ELF-1 (cell line): ENCODE measurements around the gene HEPN1.

ENCODE experiments used
- DNase-seq: peaks from one replicate; pipeline ENCODE4 v3.0.0-alpha.2; 2016; ENCODE audit warnings: low read depth, low spot score

The HEPN1 gene

GRCh38 chr11:124918950-124919349, at the start of gene HEPN1:
Gene HEPN1, plus strand, starts transcription at chr11:124919250.
- no peak for DNase-seq

GRCh38 chr11:124869331-124869730, 49.7 kb upstream of the HEPN1 start:
- DNase-seq: no peak

GRCh38 chr11:124869856-124870387, 49.1 kb upstream of the HEPN1 start:
- DNase-seq: no peak

DNA sequence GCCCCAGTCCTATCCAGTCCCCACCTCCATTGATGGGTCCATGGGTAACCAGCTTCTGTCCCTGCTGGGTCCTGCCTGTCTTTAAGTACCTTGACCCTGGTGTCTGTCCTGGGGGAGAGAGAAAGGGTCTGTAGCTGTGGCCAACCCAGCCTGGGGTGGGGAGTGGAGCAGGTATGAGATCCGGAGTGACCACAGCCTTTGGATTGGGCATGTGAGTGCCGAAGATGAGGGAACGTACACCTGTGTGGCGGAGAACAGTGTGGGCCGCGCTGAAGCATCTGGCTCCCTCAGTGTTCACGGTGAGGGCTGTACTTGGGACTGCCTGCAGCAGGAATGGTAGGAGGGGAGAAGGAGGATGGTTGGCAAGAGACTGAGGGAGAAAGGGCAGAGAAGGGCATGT, 48.6 kb upstream of the HEPN1 start:
- DNase-seq: no peak

GRCh38 chr11:124872280-124872679, 46.8 kb upstream of the HEPN1 start:
- DNase-seq: no peak

DNA sequence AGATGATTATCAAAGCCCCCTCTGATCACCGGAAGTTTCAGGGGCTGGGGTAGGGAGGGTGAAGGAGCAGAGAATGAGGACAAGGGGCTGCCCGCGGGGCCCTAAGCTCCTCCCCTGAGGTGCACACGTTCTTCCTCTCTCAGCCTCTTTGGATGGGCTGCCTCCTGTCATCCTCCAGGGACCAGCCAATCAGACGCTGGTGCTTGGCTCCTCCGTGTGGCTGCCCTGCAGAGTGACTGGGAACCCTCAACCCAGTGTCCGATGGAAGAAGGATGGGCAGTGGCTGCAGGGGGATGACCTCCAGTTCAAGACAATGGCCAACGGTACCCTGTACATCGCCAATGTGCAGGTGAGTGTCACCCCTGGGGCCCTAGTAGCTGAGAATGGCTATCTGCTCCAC, 46.3 kb upstream of the HEPN1 start:
- DNase-seq: no peak

DNA sequence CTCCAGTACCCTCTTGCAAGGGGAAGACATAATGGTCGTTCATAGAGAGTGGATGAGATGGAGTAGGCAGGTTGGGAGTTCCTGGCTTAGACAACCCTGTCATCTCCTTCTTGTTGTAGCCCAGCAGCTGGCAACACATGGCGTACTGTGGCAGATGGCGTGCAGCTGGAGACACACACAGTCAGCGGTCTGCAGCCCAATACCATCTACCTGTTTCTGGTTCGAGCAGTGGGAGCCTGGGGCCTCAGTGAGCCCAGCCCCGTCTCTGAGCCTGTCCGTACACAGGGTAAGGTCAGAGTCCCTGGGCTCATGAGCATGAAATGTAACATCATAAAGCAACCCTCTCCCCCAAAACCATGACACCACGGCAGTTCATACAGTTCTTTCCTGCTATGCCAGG, 45.1 kb upstream of the HEPN1 start:
- DNase-seq: no peak

DNA sequence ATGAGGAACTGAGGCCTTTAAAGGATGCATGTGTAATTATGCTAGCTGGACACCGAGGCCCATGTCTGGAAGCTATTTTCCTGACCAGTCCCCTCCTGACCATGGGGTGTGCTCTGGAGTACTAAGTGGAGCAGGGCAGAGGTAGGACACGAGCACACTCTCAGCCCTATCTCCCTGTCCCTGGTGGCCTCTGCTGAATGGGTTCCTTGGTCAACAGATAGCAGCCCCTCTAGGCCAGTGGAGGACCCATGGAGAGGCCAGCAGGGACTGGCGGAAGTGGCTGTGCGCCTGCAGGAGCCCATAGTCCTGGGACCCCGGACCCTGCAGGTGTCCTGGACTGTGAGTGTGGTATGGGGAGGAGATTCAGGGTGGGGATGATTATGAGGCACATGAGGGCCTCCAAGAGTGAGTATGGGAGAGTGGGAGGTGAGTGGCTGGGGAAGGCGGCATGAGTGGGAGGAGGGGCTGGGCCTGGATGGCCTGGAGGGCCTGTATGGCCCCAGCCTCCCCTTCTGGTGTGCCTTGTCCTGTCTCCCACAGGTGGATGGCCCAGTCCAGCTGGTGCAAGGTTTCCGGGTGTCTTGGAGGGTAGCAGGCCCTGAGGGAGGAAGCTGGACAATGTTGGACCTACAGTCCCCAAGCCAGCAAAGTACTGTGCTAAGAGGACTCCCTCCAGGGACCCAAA, 44.3 kb upstream of the HEPN1 start:
- DNase-seq: no peak

- DNase-seq: no peak
These were observed 43.6 kb upstream of the HEPN1 start for GRCh38 chr11:124875401-124875800.

DNA sequence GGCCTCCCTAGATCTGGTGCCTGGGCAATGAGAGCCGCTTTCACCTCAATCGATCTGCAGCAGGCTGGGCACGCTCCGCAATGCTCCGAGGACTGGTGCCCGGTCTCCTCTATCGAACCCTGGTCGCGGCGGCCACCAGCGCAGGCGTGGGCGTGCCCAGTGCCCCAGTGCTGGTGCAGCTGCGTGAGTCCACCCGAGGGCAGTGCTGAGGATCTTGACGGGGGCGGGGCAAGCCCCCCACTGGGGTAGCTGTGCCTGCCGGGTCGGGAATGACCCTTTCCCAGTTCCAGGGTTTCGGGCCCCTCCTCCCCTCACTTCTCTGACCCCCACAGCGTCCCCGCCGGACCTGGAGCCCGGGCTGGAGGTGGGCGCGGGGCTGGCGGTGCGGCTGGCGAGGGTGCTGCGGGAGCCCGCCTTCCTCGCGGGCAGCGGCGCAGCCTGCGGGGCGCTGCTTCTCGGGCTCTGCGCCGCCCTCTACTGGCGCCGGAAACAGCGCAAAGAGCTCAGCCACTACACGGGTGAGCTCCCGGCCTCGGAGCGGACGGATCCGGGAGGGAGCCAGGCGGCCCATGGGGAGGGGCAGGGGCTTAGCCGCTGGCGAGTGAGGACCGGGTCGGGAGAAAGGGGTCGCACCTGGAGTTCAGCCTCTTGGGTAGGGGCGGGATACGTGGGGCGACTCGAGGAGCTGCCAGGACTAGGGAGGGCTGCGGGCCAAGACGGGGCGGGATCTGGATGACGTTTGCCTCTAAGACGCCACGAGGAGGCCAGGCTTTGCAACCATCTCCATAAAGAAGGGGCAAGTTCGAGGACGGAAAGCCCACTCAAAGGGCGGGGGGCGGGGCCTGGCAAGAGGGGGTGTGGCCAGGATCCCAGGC, 42.9 kb upstream of the HEPN1 start:
- DNase-seq: peak; percentile 93

GRCh38 chr11:124876818-124877630, 42.0 kb upstream of the HEPN1 start:
- no peak for DNase-seq

DNA sequence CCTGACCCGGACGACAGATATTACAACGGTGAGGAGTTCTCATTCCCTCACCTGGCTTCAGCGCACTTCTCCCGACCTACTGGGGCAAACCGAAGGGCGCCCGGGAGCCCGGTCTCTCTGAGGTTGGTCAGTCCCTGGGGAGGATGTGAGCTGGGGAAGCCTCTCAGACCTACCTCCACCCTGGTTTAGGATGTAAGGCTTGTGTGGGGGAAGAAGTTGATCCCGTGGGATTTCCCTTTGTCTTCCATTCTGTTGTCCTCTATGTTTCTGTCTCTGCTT, 41.5 kb upstream of the HEPN1 start:
- DNase-seq: no peak

DNA sequence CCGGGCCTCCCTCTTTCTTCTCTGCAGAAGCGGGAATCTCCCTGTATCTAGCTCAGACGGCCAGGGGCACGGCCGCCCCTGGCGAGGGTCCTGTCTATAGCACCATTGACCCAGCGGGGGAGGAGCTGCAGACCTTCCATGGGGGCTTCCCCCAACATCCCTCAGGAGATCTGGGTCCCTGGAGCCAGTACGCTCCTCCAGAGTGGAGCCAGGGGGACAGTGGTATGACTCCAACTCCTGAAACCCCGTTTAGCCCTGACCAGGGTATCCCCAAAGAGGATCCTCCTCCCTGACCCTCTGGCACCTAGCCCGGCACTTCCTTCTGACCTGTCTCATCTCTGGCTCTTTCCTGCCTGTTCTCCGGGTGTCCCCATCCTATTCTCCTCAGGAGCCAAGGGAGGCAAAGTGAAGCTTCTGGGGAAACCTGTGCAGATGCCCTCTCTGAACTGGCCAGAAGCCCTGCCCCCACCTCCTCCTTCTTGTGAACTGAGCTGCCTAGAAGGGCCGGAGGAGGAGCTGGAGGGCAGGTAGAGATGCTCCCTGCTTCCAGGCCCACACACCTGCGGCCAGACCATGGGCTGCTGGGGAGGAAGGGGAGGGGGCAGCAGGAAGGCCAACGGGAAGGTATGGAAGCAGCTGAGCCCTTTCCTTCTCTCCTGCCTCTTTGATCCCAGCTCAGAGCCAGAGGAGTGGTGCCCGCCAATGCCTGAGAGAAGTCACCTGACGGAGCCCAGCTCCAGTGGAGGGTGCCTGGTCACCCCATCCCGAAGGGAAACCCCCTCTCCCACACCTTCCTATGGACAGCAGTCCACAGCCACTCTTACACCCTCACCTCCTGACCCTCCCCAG, 40.9 kb upstream of the HEPN1 start:
- no peak for DNase-seq

DNA sequence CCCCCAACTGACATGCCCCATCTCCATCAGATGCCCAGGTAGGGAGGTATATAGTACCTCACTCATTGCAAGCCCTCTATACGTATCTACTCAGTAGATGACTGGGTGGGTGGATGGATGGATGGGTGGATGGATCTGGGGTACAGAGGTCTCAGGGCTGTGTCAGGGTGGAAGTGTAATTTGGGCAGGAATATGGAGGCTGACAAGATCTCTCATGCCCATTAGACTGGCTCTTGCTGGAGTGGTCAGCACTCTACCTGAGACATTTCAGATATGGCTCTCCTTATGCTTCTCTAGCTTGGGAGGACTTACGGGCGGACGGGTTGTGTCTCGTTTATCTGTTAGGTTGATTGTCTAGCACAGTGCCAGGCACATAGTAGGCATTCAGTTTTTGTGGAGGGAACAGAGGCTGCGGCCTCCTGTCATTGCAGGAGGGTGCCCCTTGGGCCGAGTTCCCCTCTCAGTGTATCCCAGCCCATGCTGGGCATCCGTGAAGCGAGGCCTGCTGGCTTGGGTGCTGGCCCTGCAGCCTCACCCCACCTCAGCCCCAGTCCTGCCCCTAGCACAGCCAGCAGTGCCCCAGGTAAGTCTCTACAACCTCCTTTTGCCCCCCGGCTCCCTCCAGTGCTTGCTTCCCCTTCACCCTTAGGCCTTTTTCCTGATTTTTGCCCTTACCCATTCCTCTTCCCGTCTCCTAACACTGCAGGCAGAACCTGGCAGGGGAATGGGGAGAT, 40.1 kb upstream of the HEPN1 start:
- DNase-seq: no peak

- DNase-seq: no peak
These were observed 39.4 kb upstream of the HEPN1 start for GRCh38 chr11:124879493-124880289.

GRCh38 chr11:124880290-124880611, 38.8 kb upstream of the HEPN1 start:
- DNase-seq: no peak

DNA sequence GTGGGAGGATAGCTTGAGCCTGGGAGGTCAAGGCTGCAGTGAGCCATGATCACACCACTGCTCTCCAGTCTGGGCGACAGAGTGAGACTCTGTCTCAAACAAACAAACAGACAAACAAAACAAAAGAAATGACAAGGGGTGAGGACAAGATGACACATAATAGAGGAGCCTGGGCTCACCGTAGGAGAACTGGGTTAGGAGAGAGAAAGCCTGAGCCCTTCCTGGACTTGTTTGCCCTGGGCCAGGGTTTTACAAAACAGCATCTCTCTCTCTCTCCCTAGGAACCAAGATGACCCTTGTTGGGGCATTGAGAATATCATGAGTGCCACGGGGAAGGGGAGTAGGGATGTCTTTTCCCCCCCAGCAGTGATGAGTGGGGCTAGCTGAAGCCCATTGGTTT, 38.1 kb upstream of the HEPN1 start:
- no peak for DNase-seq

GRCh38 chr11:124882339-124883071, 36.5 kb upstream of the HEPN1 start:
- no peak for DNase-seq

GRCh38 chr11:124884340-124884739, 34.7 kb upstream of the HEPN1 start:
- no peak for DNase-seq
